Endothelial cell of coronary artery (primary cell): Measurements from ENCODE around the gene CKS1B. TPM values are rescaled to one million over a fixed set of nuclear protein-coding genes. Genes with fewer than 3 reads are reported as not detected.

ENCODE experiments used
- total RNA-seq: library from RNA; depleted of rRNA; stranded (reverse); fragments of >200 nt; gene quantifications from 2 replicates; pipeline ENCODE4 v1.2.3, GENCODE V29; 2014

CKS1B gene
- 49.8 and 80.9 TPM in 2 replicates for total RNA-seq

DNA sequence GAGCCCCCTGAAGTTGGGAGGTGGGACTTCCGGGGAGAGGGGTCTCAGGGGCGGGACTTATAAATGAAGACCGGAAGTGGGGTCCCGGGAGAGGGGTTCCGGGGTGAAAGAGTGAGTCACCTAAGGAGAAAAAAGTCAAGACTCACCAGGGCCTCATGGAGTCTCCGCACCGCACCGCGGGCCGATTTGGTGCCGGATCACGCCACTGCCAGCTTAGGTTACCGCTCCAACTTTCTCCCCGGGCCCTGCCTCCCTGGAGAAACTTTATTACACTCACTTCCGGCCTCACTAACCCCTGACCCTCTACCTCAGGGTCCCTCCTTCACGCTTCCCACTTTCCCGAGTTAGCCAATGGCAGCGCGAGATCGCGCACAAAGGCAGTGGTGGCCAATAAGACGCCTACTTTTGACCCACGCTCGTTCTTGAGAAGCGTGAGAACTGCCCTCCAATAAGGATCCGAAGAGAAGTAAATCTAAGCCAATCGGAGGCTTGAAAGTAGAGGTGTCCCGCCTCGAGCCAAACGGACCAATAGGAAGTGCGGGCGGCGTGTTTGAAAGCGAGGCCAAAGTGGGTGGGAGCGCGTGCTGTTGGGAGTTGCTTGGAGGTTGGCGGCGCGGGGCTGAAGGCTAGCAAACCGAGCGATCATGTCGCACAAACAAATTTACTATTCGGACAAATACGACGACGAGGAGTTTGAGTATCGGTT, at the start of gene CKS1B:
Gene CKS1B, plus strand, starts transcription at position 580 of the 706 bp plus-strand sequence. Its CDS starts 65 bp downstream, at position 645.

DNA sequence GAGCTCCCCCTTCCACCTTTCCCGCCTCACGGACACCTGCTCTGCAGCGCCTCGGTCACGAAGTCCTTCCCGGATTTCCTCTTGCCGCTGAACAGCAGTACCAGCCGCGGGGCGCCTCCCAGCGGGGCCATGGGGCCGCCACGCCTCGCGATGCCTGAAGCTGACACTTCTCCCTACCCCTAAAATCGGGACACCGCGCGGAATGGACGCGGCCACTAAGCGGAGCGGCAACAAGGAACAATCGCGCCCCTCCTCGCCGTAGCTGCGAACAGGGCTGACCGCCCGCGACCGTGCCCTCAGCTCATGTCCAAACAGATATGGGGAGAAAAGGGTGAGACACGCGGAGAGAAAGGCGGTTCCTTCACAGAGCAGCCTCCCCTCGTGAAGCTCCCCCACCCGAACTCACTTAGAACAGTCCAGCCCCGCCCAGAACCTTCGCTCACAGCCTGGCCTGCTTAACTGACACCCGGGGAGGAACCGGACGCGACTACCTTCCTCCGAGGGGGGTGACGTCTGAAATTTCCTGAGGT, 37.9 kb upstream of the CKS1B start, which contains the start of gene PMVK:
Gene PMVK, minus strand, starts transcription at position 165 of the 530 bp plus-strand sequence. Its CDS starts 34 bp downstream, at position 131.

GRCh38 chr1:154955718-154956543, 18.6 kb upstream of the CKS1B start, which contains the start of gene PBXIP1:
PBXIP1 (minus strand) TSS chr1:154956099; CDS start chr1:154953721, 2,378 bp downstream.

DNA sequence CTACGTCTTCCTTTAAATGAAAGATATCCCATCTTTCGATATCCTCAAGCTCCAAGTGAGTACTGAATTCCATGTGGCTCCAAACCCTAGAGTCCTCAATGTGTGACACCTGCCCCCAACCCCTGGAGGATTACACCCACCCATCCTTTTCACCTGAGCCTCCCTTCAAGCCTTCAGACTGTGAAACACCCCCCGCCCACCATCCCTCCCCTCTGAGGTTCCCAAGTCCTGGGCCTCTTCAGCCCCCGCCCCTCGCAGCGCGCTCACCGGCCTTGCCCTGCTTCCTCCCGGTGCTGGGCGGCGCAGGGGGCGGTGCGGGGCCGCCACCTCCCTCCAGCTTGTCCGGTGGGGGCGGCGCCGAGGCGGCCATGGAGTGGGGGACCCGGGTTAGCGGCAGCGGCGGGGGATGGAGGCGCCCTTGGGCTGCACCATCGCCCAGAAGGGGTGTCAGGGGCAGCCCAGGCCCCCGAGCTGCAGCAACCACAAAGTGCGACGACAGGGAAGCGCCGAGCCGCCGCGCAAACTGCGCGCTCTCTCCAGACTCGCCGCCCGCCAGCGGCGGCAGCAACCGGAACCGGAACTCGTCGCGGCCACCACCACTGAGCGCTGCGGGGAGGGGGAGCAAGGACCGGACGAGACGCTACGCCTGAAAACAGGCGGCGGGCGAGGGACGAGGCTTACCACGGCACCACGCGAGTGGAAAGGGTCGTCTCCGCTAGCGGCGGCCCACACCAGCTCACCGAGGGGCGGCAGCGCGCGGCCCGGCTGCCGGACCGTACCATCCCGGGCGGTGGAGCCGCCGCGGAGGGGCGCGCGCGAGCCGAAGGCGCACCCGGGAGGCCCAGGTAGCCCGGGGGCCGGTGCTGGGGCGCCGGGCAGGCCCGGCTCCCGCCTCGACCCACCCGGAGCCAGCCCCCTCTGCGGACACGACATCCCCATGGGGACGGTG, 13.0 kb upstream of the CKS1B start, which contains the start of gene PYGO2:
Gene PYGO2, minus strand, starts transcription at position 576 of the 949 bp plus-strand sequence. Its CDS starts 206 bp downstream, at position 370.

GRCh38 chr1:154970631-154971340, 3.7 kb upstream of the CKS1B start, which contains the start of gene SHC1:
SHC1 (minus strand) TSS chr1:154970747; CDS start chr1:154970526, 221 bp downstream.

DNA sequence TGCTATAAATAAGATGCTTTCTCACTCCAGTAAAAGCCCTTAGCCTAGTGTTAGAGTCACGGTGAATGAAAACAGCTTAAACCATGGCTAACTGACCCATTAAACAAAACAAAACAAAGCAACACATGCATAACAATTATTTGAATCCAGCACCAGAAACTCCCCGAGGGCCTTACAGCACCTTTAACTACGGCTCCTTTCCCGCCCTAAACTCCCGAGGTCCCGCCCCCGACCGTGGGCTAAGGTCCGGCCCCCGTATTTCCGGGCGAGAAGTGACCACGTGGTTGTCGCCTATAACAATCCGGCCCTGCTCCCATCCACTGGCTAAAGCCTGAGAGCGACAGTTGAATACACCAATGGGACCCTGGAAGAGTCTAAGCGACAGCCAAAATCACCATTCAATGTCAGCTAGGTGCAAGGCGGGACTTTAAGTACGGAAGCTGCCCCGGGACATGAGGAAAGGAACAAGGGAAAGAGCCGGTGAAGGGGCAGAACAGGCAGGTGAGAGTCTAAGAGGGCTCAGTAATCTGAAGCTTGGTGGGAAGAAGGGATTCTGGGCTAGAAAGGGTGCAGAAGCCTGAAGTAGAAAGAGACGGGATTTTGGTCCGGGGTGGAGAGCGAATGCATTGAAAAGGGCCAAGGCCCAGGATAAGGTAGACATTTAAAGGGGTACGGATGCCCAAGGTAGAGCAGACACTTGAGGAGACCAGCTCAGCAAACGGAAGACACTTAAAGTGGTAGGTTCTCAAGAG, 8.6 kb downstream of the CKS1B start, which contains the start of gene FLAD1:
Gene FLAD1, plus strand, starts transcription at position 448 of the 752 bp plus-strand sequence. CDS start 351 bp downstream, outside the sequence.

DNA sequence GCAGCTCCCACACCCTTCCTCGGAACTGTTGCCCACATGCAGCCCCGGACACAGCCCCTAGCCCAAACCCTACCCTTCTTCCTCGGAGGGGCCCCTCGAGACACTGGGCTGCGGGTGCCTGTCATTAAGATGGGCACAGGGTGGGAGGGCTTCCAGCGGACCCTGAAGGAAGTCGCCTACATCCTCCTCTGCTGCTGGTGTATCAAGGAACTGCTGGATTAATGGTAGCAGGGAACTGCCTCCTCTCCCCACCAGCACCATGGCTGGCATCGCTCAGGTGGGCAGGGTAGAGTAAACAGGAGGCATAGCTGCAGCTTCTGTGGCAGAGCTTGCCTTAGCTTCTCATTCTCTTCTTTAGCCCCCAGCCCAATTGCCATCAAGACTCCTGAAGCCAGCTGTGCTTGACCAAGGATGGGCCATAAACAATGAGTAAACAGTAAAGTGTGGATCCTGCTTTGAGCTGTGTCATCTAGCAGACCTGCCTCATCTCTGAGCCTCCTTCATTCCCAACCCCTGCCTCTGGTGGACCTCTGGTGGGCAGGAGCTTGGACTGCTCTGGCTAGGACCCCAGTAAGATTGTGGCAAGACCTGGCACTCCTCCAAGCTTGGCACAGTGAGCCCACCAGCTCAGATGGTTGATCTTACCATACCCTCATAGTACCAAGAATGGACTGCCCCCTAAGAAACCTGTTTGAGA, 19.2 kb downstream of the CKS1B start, which contains the start of gene LENEP:
Gene LENEP, plus strand, starts transcription at position 15 of the 697 bp plus-strand sequence. Its CDS starts 22 bp downstream, at position 37.

DNA sequence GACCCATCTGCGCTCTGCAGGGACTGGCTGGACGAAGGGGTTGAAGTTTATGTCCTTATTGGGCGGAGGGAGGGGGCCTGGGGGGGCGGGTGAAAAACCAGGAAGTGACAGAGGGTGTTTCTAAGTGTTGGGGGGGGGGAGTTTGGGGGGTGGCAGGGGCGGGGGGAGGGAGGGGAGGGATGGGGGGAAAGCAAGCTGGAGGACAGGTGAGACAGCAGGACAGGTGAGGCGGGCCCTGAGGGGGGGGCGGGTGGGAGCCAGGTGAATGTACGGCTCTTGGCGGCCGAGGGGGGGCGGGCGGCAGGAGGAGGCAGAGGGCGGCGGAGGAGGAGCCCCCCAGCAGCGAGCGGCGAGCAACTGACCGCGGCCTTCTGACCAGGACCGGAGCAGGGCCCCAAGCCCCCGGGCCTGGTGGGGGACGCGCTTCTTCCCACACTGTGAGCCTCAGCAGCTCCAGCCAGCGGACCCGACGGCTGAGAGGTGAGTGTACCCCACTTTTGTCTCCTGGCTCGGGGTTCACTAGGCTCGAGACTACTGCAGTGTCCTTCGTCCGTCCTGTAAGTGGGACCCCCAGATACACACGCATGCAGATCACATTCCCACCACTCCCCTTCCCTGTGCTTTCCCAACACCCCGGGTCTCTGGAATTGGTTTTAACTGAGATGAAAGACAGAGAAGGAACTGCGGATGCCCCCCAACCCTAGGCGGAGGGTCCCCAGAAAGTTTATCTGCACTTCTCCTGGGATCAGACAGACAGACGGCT, 28.2 kb downstream of the CKS1B start, which contains the start of gene ZBTB7B:
Gene ZBTB7B, plus strand, starts transcription at position 339 of the 763 bp plus-strand sequence. CDS start 11,859 bp downstream, outside the sequence.

Other genes starting within 250 kb of the CKS1B start
- 0.09 and 0.19 TPM in 2 replicates for gene KCNN3, start 104.4 kb upstream of the CKS1B start, total RNA-seq
- gene PMVK, start 38.0 kb upstream of the CKS1B start, total RNA-seq = 8.8 and 13.7 TPM in 2 replicates
- 90.7 and 96.4 TPM in 2 replicates for gene PBXIP1, start 18.6 kb upstream of the CKS1B start, total RNA-seq
- 4.9 and 5.0 TPM in 2 replicates for gene PYGO2, start 12.9 kb upstream of the CKS1B start, total RNA-seq
- 144 and 203 TPM in 2 replicates for gene SHC1, start 3.9 kb upstream of the CKS1B start, total RNA-seq
- 23.7 and 28.6 TPM in 2 replicates for gene FLAD1, start 8.7 kb downstream of the CKS1B start, total RNA-seq
- gene LENEP, start 18.9 kb downstream of the CKS1B start, total RNA-seq = 0.18 TPM in 1 of 2 replicates, not detected in the other
- 10.1 and 15.6 TPM in 2 replicates for gene ZBTB7B, start 28.1 kb downstream of the CKS1B start, total RNA-seq
- gene DCST2, start 59.1 kb downstream of the CKS1B start, total RNA-seq = 0.09 TPM in 1 of 2 replicates, not detected in the other
- gene DCST1, start 59.1 kb downstream of the CKS1B start, total RNA-seq = not detected in 2 replicates
- 279 and 339 TPM in 2 replicates for gene ADAM15, start 76.6 kb downstream of the CKS1B start, total RNA-seq
- 8.7 and 11.3 TPM in 2 replicates for gene EFNA4, start 89.1 kb downstream of the CKS1B start, total RNA-seq
- 1.0 and 1.6 TPM in 2 replicates for gene EFNA3, start 104.2 kb downstream of the CKS1B start, total RNA-seq
- gene EFNA1, start 153.2 kb downstream of the CKS1B start, total RNA-seq = 62.8 and 82.9 TPM in 2 replicates
- 20.9 and 25.9 TPM in 2 replicates for gene SLC50A1, start 161.2 kb downstream of the CKS1B start, total RNA-seq
- gene DPM3, start 165.8 kb downstream of the CKS1B start, total RNA-seq = 29.1 and 35.1 TPM in 2 replicates
- gene KRTCAP2, start 198.6 kb downstream of the CKS1B start, total RNA-seq = 96.6 and 105 TPM in 2 replicates
- 4.9 and 5.9 TPM in 2 replicates for gene TRIM46, start 199.2 kb downstream of the CKS1B start, total RNA-seq
- 12.9 and 13.5 TPM in 2 replicates for gene THBS3, start 233.2 kb downstream of the CKS1B start, total RNA-seq
- gene MTX1, start 234.0 kb downstream of the CKS1B start, total RNA-seq = 37.1 and 45.6 TPM in 2 replicates